GM12878 (cell line): ENCODE results near the gene ERFL. TPM values are rescaled to one million over a fixed set of nuclear protein-coding genes. Genes with fewer than 3 reads are reported as not detected.

Experiments used
- ATAC-seq: fragments of 200-7000 bp; cut with Tn5 transposase; 3 replicates; pipeline ENCODE4 v1.9.1; 2020; ENCODE audit warnings: mild to moderate bottlenecking, moderate library complexity
- BruUV-seq: library from RNA; stranded (reverse); fragments of 400-500 nt; replicated peaks from 2 replicates; lab custom pipeline; 2021; lab: Mats Ljungman, UMichigan
- CTCF ChIA-PET: fragments of 300-600 bp; sonication (Branson Sonifier 250); formaldehyde crosslinking; extraction: SDS; loops from one replicate; lab custom pipeline; 2021; ENCODE audit warnings: inconsistent platforms; lab: Yijun Ruan, JAX
- POLR2A ChIA-PET: fragments of 350-600 bp; formaldehyde crosslinking; extraction: SDS; loops from one replicate; lab custom pipeline; 2021; ENCODE audit warnings: inconsistent platforms; lab: Charles Lee
- RAD21 ChIA-PET: fragments of 300-600 bp; sonication (Branson Sonifier 250); formaldehyde crosslinking; loops from one replicate; lab custom pipeline; 2023; ENCODE audit warnings: antibody characterized with exemption; ENCODE audit not compliant: unreplicated experiment; lab: Charles Lee
- SMC1A ChIA-PET: fragments of 300-600 bp; sonication (Branson Sonifier 250); formaldehyde crosslinking; loops from one replicate; lab custom pipeline; 2023; ENCODE audit not compliant: unreplicated experiment, uncharacterized antibody; lab: Charles Lee
- DNase-seq: peaks from one replicate; pipeline ENCODE4 v3.0.0-alpha.2; 2011; ENCODE audit warnings: low read depth, low spot score
- FAIRE-seq: peaks from 3 replicates; lab custom pipeline; 2011; peaks lifted over from hg19 to GRCh38; lab: Jason Lieb, UNC
- H2AFZ ChIP-seq: 2 replicates; pipeline ENCODE4 v1.6.0; 2011; ENCODE audit warnings: low read depth, low read length, control low read depth; ENCODE audit not compliant: control insufficient read depth
- H3K27ac ChIP-seq: 2 replicates; pipeline ENCODE4 v1.5.1; 2011; ENCODE audit warnings: control low read depth; ENCODE audit not compliant: control insufficient read depth, insufficient read depth
- H3K27me3 ChIP-seq, 2 experiments: replicated peaks in 1 of 2; 2 replicates each; pipeline versions ENCODE4 v1.6.0 to v1.6.1; 2011; ENCODE audit warnings: low read length in 1 of 2; ENCODE audit not compliant: control insufficient read depth in 2 of 2, insufficient read depth in 2 of 2
- H3K36me3 ChIP-seq, 2 experiments: 2 replicates each; pipeline ENCODE4 v1.5.1; 2011; ENCODE audit warnings: low read length in 1 of 2; ENCODE audit not compliant: control insufficient read depth in 2 of 2, insufficient read depth in 2 of 2
- H3K4me1 ChIP-seq: 2 replicates; pipeline ENCODE4 v1.6.1; 2011; ENCODE audit warnings: mild to moderate bottlenecking, low read length, moderate library complexity, mixed read lengths; ENCODE audit not compliant: control insufficient read depth, insufficient read depth
- H3K4me2 ChIP-seq: 2 replicates; pipeline ENCODE4 v1.6.0; 2011; ENCODE audit warnings: control low read depth; ENCODE audit not compliant: control insufficient read depth, insufficient read depth
- H3K4me3 ChIP-seq: fragments of 200-600 bp; sonication (generic); 2 replicates; pipeline ENCODE4 v1.5.1; 2016
- H3K79me2 ChIP-seq: 2 replicates; pipeline ENCODE4 v1.6.0; 2011; ENCODE audit warnings: low read length; ENCODE audit not compliant: control insufficient read depth, insufficient read depth
- H3K9ac ChIP-seq: 2 replicates; pipeline ENCODE4 v1.8.0; 2011; ENCODE audit warnings: low read length, control low read depth, mixed read lengths; ENCODE audit not compliant: control insufficient read depth, insufficient read depth
- H3K9me3 ChIP-seq: replicated peaks from 3 replicates; pipeline ENCODE4 v1.5.1; 2011; ENCODE audit warnings: mild to moderate bottlenecking, low read length; ENCODE audit not compliant: control insufficient read depth, insufficient read depth
- H4K20me1 ChIP-seq: 2 replicates; pipeline ENCODE4 v1.6.0; 2011; ENCODE audit not compliant: control insufficient read depth, insufficient read depth
- CEBPB ChIP-seq, 2 experiments: fragments of 150-350 bp in 1 of 2; IDR thresholded peaks; 2 replicates each; pipeline ENCODE4 v1.6.1; 2012 to 2014; ENCODE audit warnings: low read depth in 2 of 2, low read length in 2 of 2, borderline replicate concordance in 1 of 2, inconsistent platforms in 1 of 2
- ETV6 ChIP-seq, 2 experiments: fragments of 450-650 bp in 1 of 2; IDR thresholded peaks in 1 of 2; conservative IDR thresholded peaks in 1 of 2; 2 replicates each; pipeline ENCODE4 v1.6.1; 2014; ENCODE audit warnings: antibody characterized with exemption in 1 of 2, borderline replicate concordance in 1 of 2, low read depth in 1 of 2, mild to moderate bottlenecking in 1 of 2, moderate library complexity in 1 of 2
- FOXM1 ChIP-seq: IDR thresholded peaks from 2 replicates; pipeline ENCODE4 v1.6.1; 2012; ENCODE audit warnings: low read depth, mild to moderate bottlenecking, inconsistent platforms, low read length, moderate library complexity
- JUND ChIP-seq: IDR thresholded peaks from 2 replicates; pipeline ENCODE4 v1.6.1; 2012; ENCODE audit warnings: low read depth, mild to moderate bottlenecking, low read length, improper control_type of control experiment, moderate library complexity
- KDM1A ChIP-seq: fragments of 200-600 bp; sonication (generic); IDR thresholded peaks from 2 replicates; pipeline ENCODE4 v1.6.1; 2016; ENCODE audit warnings: borderline replicate concordance
- RUNX3 ChIP-seq: IDR thresholded peaks from 2 replicates; pipeline ENCODE4 v1.6.1; 2012; ENCODE audit warnings: low read length, inconsistent platforms
- SIX5 ChIP-seq: IDR thresholded peaks from 2 replicates; pipeline ENCODE4 v1.6.1; 2011; ENCODE audit warnings: mild to moderate bottlenecking, low read depth, low read length, moderate library complexity; ENCODE audit not compliant: severe bottlenecking
- SKIL ChIP-seq: fragments of 450-650 bp; IDR thresholded peaks from 2 replicates; pipeline ENCODE4 v1.6.1; 2017; ENCODE audit warnings: mild to moderate bottlenecking, low read depth, inconsistent platforms; ENCODE audit not compliant: poor library complexity, severe bottlenecking
- SP1 ChIP-seq: IDR thresholded peaks from one replicate; pipeline ENCODE4 v1.6.1; 2011; ENCODE audit warnings: low read depth, low read length
- WRNIP1 ChIP-seq: IDR thresholded peaks from 2 replicates; pipeline ENCODE4 v1.6.1; 2011; ENCODE audit warnings: low read depth, low read length, improper control_type of control experiment, borderline replicate concordance
- WGBS: methylation state at CpG from one replicate; pipeline ENCODE4 v1.1.6; 2016; ENCODE audit warnings: low lambda C conversion rate; ENCODE audit not compliant: insufficient replicate concordance, insufficient coverage; ENCODE audit errors: missing lambda C conversion rate; 5-methylcytosine and 5-hydroxymethylcytosine counted together
- in situ Hi-C: fragments of 300-500 bp; cut with MboI; formaldehyde crosslinking; loops from 9 replicates; pipeline ENCODE4 v1.14.3; 2018; ENCODE audit warnings: mixed read lengths
- intact Hi-C: fragments of 100-400 bp; cut with micrococcal nuclease; formaldehyde crosslinking; loops from one replicate; pipeline ENCODE4 v1.14.2; 2022; ENCODE audit not compliant: unreplicated experiment
- polyA plus RNA-seq, 11 experiments: library from polyadenylated mRNA; depleted of rRNA in 4 of 11; unstranded in 6 of 11; stranded (reverse) in 5 of 11; fragments of >200 nt; fragmentation: Nextera tagmentation in 4 of 11; fragmentation: Illumina TruSeq in 1 of 11; extraction: Ambion mirVana in 4 of 11; extraction: Trizol in 1 of 11; gene quantifications; 1 replicate in 1 of 11; 2 replicates in 10 of 11; pipeline versions ENCODE4 v1.2.1 to v1.2.3, GENCODE V29; 2011 to 2016; ENCODE audit warnings: inconsistent platforms in 2 of 11, missing spikeins in 2 of 11, low read depth in 1 of 11
- total RNA-seq, 4 experiments: library from RNA; depleted of rRNA in 3 of 4; stranded (reverse); fragments of >200 nt in 3 of 4; fragmentation: Illumina TruSeq in 1 of 4; extraction: Trizol in 1 of 4; gene quantifications; 2 replicates each; pipeline versions ENCODE4 v1.2.1 to v1.2.3, GENCODE V29; 2013 to 2021
- TF ChIP-seq, protein P1 (sequence below): fragments of 150-350 bp; IDR thresholded peaks from 2 replicates; pipeline ENCODE4 v1.6.1; 2016; ENCODE audit warnings: low read depth, low read length

Gene ERFL
- total and polyA plus RNA-seq, 10 of the 15 experiments (the other 5 are each of a cell fraction or from before 2014, with no cell fraction given): 0.04 to 0.10 (median 0.05) TPM; not detected in 7

DNA sequence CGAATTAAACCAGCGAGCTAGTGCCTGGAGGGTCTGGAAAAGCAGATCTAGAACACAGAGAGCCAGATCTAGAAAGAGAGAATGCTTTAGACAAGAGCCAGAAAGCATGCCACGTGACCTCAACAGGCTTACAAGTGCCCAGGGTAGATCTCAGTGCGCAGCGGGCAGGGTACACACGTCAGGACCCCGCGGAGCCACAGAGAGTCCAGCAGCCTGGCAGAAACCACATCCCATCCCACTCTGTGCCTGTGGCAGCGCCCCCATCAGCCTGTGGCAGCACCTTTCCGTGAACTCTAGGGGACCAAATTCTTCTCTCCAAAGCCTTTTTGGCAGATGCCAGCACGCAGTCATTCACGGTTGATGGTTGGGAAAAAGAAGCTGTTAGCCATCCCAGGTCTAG lies 39.3 kb downstream of the ERFL start (continued):
- TF ChIP-seq SKIL (no peak), SP1 (no peak), RUNX3 (no peak)

DNA sequence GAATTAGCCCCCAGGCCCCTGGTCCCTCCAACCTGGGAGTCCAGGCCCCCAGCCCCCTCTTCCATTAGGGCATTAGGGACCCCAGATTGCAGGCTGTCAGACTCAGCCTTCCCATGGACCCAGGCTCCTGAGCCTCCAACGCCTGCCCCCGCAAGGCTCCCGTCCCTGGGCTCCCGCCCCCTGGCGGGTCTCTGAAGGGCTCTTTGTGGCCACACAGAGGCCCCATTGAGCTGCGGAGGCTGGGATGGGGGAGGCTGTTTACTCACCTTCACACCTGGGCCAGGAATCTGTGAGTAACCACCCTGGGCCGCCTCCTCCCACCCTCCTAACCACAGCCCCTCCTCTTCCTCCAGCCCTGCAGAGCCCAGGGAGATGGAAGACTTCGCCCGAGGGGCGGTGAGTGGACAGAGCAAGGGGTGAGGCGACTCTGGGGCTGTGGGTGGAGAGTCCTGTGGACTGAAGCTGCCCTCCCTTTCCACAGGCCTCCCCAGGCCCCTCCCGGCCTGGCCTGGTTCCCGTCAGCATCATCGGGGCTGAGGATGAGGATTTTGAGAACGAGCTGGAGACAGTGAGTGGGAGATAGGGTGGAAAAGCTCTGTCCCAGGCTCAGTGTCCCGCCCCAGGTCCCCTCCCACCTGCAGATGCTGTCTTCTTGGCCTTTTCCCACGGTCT lies 40.4 kb downstream of the ERFL start:
- H3K79me2 ChIP-seq: peaks cover 52% of the 10 kb centered on the region
- H3K36me3 ChIP-seq: peaks cover 18 to 19% of the 10 kb centered on the region in 2 experiments; a peak in 3 of 4 replicates
- TF ChIP-seq, protein P1, sequence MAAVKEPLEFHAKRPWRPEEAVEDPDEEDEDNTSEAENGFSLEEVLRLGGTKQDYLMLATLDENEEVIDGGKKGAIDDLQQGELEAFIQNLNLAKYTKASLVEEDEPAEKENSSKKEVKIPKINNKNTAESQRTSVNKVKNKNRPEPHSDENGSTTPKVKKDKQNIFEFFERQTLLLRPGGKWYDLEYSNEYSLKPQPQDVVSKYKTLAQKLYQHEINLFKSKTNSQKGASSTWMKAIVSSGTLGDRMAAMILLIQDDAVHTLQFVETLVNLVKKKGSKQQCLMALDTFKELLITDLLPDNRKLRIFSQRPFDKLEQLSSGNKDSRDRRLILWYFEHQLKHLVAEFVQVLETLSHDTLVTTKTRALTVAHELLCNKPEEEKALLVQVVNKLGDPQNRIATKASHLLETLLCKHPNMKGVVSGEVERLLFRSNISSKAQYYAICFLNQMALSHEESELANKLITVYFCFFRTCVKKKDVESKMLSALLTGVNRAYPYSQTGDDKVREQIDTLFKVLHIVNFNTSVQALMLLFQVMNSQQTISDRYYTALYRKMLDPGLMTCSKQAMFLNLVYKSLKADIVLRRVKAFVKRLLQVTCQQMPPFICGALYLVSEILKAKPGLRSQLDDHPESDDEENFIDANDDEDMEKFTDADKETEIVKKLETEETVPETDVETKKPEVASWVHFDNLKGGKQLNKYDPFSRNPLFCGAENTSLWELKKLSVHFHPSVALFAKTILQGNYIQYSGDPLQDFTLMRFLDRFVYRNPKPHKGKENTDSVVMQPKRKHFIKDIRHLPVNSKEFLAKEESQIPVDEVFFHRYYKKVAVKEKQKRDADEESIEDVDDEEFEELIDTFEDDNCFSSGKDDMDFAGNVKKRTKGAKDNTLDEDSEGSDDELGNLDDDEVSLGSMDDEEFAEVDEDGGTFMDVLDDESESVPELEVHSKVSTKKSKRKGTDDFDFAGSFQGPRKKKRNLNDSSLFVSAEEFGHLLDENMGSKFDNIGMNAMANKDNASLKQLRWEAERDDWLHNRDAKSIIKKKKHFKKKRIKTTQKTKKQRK: no peak
- TF ChIP-seq KDM1A: no peak
- TF ChIP-seq SIX5: no peak
- TF ChIP-seq FOXM1: 0 out of 2 replicates have a peak, but pooled peaks have one; percentile 16
- TF ChIP-seq ETV6 (conservative IDR thresholded peaks at IDR 0.05 in 1 of 2, IDR thresholded peaks at IDR 0.05 in 1 of 2; ENCODE audit: borderline replicate concordance in 1 of 2, low read depth in 1 of 2): no peak
- no peak for TF ChIP-seq WRNIP1
- no peak for TF ChIP-seq CEBPB (IDR thresholded peaks at IDR 0.05; ENCODE audit: borderline replicate concordance in 1 of 2, low read depth in 2 of 2, low read length in 2 of 2)
- no peak for TF ChIP-seq JUND

More for the DNA sequence above, 40.4 kb downstream of the ERFL start:
- H3K27ac ChIP-seq: peak overlapping the region; percentile 95
- no peaks in the 10 kb centered on the region for H3K27me3 ChIP-seq
- ChIA-PET POLR2A (interaction anchor here (0.8 to 6.9 kb wide), 4 partner anchors 11 to 58 kb away, joined by 3 to 90 read pairs (median 24); partner anchors contain the start of genes CD79A and ERFL), CTCF (interaction anchor here (0.9 to 10.8 kb wide), 8 partner anchors 11 to 65 kb away, joined by 3 to 136 read pairs (median 6); partner anchors contain the start of genes CD79A and RPS19), SMC1A (interaction anchor here (0.6 to 3.6 kb wide), 10 partner anchors 11 to 72 kb away, joined by 3 to 37 read pairs (median 4); partner anchors contain the start of genes CD79A, RABAC1 and RPS19), RAD21 (interaction anchor here (0.9 to 7.1 kb wide), 6 partner anchors 14 to 58 kb away, joined by 3 to 120 read pairs (median 14); partner anchors contain the start of genes CD79A and RPS19)
- no TSS peak for BruUV-seq
- H2AFZ ChIP-seq: no peak overlapping the region
- H3K4me3 ChIP-seq: peak overlapping the region; percentile 70
- H4K20me1 ChIP-seq: no peaks in the 10 kb centered on the region
- FAIRE-seq (no peak), ATAC-seq (peak; percentile 36), DNase-seq (no peak)
- H3K4me1 ChIP-seq: peaks cover 30% of the 10 kb centered on the region
- 20% methylated on average over 17 of the region's 17 CpGs for WGBS
- H3K9ac ChIP-seq: peak overlapping the region; percentile 83
- H3K9me3 ChIP-seq: no peaks in the 10 kb centered on the region
- peak overlapping the region; percentile 100 for H3K4me2 ChIP-seq
- in situ Hi-C loops (no loop called here), intact Hi-C loops (loop anchor here (2.0 kb wide), 1 partner anchor 47 kb away; no protein-coding TSS in a partner anchor)
